Muscle of back (tissue), 11 donors: ENCODE measurements around the gene CACNA1E. TPM values are rescaled to one million over a fixed set of nuclear protein-coding genes. Genes with fewer than 3 reads are reported as not detected.
A peak's percentile ranks its signal among the peaks of the same experiment; 100 is the strongest.
"Not testable (repeated sequence)": the region's sequence is repeated elsewhere in the genome, so short reads cannot be mapped to it uniquely, and the experiment has no call there.

Experiments
- DNase-seq, 3 donors: peaks; one replicate each; pipeline versions ENCODE4 v3.0.0 to v3.0.0-alpha.2; 2013
- polyA plus RNA-seq, 10 donors: library from polyadenylated mRNA; unstranded; fragments of 120-200 nt; gene quantifications; one replicate each; pipeline ENCODE4 v1.2.1, GENCODE V29; 2013; ENCODE audit not compliant: insufficient read length in 10 of 10

The CACNA1E gene
- polyA plus RNA-seq, 10 donors = 0.13 to 0.52 (median 0.23) TPM

- no peak for DNase-seq
Measured at GRCh38 chr1:181514298-181515290, 31.3 kb downstream of the CACNA1E start.

GRCh38 chr1:181516706-181517105, 33.4 kb downstream of the CACNA1E start:
- DNase-seq = no peak

DNA sequence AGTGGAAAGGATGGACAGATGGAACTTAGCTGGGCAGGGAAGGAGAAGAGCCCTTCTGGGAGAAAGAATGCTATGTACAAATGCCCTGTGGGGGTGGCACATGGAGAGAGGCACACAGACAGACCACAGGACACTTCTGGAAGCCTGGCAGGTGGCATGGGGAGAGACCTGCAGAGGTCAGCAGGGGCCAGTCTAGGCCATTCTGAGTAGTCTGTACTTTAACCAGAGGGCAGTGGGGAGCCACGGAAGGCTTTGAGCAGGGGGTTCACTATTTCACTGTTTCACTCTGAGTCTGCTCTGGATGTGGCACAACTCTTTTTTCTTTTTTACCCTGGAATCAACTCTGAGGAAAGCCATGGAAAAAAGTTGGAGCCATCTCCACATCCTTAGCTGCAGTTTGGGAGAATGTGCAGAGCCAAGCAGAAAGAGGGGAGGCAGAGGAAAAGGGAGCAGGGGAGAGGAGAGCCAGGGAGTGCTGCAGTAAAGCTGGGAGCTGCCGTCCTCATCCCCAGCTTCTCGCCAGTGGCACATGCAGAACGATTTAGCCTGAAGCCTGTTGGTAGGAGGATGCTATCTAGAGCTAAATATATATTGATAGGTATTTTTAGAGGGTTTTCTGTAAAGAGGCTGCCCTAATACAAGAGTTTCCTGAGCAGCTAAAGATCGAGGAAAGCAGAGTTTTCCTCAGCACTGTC, 34.0 kb downstream of the CACNA1E start:
- DNase-seq = no peak

DNA sequence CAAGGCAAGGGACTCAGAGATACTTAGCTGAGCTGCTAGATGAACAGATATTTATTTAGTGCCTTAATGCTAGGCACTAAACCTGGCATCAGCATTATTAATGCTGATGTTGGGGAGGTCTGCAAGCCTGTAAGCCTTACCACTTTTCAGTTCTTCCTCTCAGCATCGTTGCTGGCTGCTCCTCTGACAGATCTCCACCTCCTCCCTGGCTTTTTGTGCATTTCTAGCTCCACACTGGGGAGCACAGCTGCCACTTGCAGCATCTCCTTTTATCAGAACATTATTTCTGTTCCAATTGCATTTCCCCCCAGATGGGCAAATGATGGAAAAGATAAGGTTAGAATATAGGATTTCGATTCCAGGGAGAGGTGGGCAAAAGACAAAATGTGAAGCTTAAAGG, 34.8 kb downstream of the CACNA1E start:
- no peak for DNase-seq

DNA sequence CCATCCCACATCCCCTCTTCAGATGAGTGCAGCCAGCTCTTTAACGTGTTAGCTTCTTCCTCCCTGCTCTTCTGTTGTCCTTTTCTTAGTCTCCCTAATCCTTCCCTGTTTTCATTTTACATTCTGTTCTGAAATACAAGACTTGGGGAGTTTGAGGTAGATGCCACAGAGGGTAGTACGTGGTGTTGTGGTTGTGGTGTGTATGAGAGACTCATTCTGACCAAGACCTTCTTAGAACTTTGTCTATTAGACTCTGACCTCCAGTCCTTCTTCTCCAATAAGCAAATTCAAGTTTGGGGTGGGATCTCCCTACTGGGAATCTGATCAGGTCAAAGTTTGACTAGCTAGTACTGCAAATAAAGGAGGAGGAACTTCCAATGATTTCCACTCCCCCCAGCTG, 39.5 kb downstream of the CACNA1E start:
- no peak for DNase-seq

- no peak for DNase-seq
Measured at GRCh38 chr1:181525104-181525721, 41.9 kb downstream of the CACNA1E start.

GRCh38 chr1:181528241-181528640, 44.9 kb downstream of the CACNA1E start:
- not testable (repeated sequence) for DNase-seq

DNA sequence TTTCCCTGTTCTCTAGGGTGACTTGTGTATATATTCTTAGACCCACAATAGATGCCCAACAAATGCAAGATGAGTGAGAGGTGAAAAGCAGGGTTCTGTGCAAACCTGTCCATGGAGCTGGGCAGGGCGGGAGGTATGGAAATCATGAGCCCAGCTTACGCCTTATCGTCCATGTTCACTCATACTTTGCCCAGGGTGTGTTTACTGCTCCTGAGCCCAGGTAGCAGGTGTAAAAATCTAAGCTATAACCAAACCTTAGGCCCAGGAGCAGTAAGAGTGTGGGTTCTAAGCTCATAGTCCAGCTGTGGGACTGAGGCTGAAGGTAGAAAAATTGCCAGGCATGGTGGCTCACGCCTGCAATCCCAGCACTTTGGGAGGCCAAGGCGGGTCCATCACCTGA, 48.1 kb downstream of the CACNA1E start:
- no peak for DNase-seq

GRCh38 chr1:181531951-181532600, 48.8 kb downstream of the CACNA1E start:
- DNase-seq = no peak

DNA sequence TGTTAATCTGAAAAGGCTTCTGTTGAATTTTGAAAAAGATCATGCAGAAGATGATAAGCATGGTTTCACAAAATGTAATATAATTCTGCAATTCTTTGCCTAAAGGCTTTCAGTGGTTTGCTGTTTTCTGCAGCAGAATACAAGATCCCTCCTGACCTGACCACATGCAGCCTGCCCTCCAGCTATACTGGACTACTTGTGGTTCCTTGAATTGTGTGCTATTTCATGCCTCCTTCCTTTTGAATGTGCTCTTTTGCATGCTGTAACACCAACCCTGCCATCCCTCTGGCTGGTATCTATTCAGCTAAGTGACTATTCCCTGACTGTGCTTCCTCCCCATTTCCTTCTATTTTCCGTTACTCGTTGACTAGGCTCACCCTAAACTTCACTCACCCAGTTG, 55.5 kb downstream of the CACNA1E start:
- no peak for DNase-seq

DNA sequence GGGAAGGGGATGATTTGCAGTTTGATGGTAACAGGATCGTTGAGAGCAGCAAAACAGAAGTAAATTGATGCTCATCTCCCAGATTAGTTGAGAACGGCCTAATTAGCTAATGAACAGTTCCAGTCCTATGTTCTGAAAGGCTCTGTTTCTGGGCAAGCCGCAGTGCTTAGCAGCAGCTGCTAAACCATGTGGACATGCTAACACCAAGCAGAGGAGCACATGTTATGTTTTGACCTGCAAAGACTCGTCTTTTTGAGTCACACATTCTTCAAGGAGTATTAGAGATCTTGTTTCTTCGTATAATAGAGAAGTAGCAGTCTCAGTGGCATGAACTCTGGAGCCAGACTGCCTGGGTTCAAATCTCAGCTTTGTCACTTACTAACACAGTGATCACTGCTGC, 58.1 kb downstream of the CACNA1E start:
- no peak for DNase-seq

- DNase-seq = no peak
Measured at GRCh38 chr1:181541947-181542346, 58.6 kb downstream of the CACNA1E start.

DNA sequence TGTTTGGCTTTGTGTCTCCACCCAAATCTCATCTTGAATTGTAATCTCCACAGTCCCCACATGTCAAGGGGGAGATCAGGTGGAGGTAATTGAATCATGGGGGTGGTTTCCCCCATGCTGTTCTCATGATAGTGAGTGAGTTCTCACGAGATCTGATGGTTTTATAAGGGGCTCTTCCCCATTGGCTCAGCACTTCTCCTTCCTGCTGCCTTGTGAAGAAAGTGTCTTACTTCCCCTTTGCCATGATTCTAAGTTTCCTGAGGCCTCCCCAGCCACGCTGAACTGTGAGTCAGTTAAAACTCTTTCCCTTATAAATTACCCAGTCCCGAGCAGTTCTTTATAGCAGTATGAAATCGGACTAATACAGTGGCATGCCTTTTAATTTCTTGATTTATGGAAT, 59.1 kb downstream of the CACNA1E start:
- DNase-seq = not testable (repeated sequence)

DNA sequence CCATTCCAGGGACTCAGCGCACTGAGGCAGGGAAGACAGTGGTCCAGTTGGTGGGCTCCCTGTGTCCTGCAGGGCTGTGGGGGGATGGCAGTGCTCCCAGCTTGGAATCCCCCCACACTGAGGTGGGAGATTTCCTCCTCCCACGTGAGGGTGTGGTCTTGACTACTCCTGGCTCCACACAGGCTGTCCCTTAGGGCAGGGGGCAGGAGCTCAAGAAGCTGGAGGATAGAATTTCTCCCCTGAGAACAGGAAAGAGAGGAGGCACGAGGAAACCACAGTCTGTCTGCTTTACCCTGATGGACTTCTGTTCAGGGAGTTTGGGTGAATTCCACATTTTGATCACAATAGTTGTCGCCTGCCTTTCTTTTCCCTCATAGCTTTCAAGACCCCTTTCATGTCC, 62.1 kb downstream of the CACNA1E start:
- DNase-seq = no peak

GRCh38 chr1:181548497-181548896, 65.2 kb downstream of the CACNA1E start:
- DNase-seq = no peak

GRCh38 chr1:181551249-181551648, 67.9 kb downstream of the CACNA1E start:
- peak in 1 of 3 donors; percentile 12 for DNase-seq

DNA sequence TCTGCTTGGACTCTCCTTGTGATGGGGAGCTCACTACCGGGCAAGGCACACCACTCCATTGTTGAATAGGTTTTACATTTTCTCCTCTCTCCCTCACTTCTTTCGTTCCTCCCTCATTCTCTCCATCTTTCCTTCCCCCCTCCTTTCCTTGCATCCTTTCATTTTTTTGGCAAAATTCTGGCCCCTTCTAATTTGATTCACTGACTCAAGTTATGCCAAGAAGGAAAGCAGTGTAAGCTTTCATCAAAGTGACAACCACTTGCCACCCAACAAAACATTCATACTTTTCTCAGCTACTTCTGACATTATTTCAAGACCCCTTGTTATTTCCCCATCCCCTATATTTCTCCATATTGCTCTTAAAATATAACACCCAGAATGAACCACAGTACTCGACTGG, 68.4 kb downstream of the CACNA1E start:
- no peak for DNase-seq

DNA sequence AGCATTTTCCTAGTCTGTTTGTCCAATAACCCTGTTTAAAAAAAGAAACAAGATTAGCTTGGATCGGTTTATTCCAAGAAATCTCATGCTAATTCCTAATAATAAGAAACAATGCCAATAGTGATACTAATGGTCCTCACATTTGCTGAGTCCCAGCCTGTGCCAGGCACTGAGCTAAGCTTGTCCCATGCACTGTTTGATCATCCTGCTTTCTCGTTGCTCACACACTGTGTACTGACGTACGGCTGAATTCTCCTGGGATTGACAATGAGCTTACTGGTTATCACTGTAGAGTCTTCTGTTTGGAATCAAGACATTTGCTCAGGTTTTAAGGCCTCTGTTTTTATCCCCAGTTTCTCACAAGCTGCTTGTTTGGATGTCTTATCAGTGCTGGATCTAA, 71.1 kb downstream of the CACNA1E start:
- no peak for DNase-seq

DNA sequence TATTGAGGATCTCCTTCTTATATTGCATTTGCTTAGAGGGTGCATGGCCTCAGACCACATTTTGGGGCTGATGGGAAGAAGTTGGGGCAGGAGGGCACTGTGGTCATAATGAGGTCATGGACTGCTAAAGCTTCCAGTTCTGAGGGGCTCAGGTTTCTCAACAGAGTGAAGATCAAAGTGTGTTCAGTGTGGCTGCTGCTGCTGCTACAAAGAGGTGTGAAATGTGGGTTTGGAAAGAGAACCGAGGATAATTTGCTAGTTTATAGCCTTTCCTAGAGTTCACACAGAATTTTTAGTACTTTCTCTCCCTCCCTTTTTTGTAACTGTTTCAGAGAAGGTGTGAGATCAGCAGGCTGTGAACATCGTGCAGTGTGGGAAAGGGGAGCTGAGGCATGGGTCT, 73.3 kb downstream of the CACNA1E start:
- no peak for DNase-seq

DNA sequence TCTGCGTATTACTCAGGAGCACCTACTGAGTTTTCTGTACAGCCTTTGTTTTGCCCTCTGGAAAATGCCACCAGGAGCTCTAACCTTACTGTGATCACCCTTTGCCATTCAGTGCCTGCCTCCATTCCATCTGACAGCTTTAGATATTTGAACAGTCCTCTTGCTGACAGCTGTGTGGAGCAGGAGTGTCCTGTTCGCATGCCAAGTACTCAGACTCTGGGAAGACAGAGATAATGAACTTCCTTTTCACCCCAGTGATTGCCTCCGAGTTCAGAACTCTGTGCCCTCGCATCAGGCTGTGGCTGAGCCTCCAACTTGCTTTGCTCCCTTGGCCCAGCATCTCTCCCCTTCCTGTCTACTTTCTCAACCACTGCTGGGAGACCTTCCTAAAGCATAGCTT, 74.0 kb downstream of the CACNA1E start:
- DNase-seq = peak in 1 of 3 donors; percentile 10

DNA sequence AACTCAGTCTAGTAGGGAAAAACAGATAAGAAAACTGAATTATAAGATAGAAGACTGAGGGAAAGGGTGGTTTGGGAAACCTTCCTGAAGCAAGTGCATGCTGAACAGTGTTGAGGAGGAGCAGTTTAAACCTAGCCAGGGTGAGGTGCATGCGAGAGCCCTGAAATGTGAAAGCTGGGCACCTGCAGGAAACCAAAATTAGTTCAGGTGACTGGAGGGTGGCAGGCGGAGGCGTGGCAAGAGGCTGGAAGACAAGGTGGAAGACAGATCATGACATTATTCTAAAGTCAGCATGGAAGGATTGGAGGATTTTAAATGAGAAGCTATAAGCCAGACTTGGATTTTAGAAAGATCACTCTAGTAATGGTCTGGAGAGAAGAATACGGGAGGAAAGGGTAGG, 75.1 kb downstream of the CACNA1E start:
- no peak for DNase-seq

DNA sequence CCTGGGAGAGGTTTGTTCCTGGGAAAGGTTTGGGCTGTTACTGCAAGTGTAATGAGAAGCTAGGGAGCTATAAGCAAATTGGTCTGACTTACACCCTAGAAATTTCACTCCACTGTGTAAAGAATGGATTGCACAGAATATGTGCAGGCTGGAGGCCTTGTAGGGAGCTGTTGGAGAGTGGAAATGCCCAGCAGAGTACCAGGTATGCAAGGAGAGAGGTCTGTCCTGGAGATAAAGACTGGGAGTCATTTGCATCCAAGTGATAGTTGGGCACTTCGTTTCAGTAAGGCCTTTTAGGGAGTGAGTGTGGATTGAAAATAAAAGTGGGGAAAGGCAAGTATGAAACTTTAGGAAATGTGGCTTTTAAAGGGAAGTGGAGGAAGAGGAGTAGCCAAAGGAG, 75.8 kb downstream of the CACNA1E start:
- no peak for DNase-seq
